Tibial nerve (tissue), 4 donors: Measurements from ENCODE around the gene DNASE1L2. TPM values are rescaled to one million over a fixed set of nuclear protein-coding genes. Genes with fewer than 3 reads are reported as not detected.

Experiments used
- DNase-seq, 2 donors: peaks; one replicate each; pipeline ENCODE4 v3.0.0-alpha.2; 2019; ENCODE audit warnings: low spot score in 2 of 2
- H3K27ac ChIP-seq, 4 donors: fragments of 200-600 bp; sonication (generic) in 3 of 4; one replicate each; pipeline ENCODE4 v1.5.1; 2017 to 2019; ENCODE audit warnings: mild to moderate bottlenecking in 1 of 4
- H3K27me3 ChIP-seq, 2 donors: fragments of 200-600 bp; sonication (generic) in 1 of 2; one replicate each; pipeline versions ENCODE4 v1.5.1 to v1.6.0; 2017 to 2019
- H3K36me3 ChIP-seq, 3 donors: fragments of 200-600 bp; sonication (generic); one replicate each; pipeline ENCODE4 v1.5.1; 2018 to 2019
- H3K4me1 ChIP-seq, 4 donors: fragments of 200-600 bp; sonication (generic) in 3 of 4; one replicate each; pipeline ENCODE4 v1.5.1; 2017 to 2019
- H3K4me3 ChIP-seq, 4 donors: fragments of 200-600 bp; sonication (generic) in 3 of 4; one replicate each; pipeline ENCODE4 v1.5.1; 2017 to 2019; ENCODE audit warnings: mild to moderate bottlenecking in 1 of 4, moderate library complexity in 1 of 4
- H3K9me3 ChIP-seq, 4 donors: fragments of 200-600 bp; sonication (generic) in 3 of 4; one replicate each; pipeline ENCODE4 v1.5.1; 2017 to 2019
- EP300 ChIP-seq, 2 donors: sonication (generic); formaldehyde crosslinking; IDR thresholded peaks; one replicate each; pipeline ENCODE4 v1.6.1; 2017; ENCODE audit warnings: antibody characterized with exemption in 2 of 2, mild to moderate bottlenecking in 1 of 2
- POLR2A ChIP-seq, 2 donors: fragments of 450-650 bp; IDR thresholded peaks; one replicate each; pipeline ENCODE4 v1.6.1; 2017; ENCODE audit warnings: antibody characterized with exemption in 2 of 2, mild to moderate bottlenecking in 2 of 2, moderate library complexity in 2 of 2
- WGBS, 2 donors: methylation state at CpG; one replicate each; pipeline ENCODE4 v1.1.5; 2018; 5-methylcytosine and 5-hydroxymethylcytosine counted together
- total RNA-seq, 4 donors: library from RNA; depleted of rRNA; stranded (reverse); fragments of >200 nt; gene quantifications; one replicate each; pipeline ENCODE4 v1.1.0, GENCODE V29; 2016
- TF ChIP-seq, protein P1 (sequence below), 5 experiments: fragments of 200-600 bp in 3 of 5; fragments of 450-650 bp in 2 of 5; sonication (generic) in 3 of 5; IDR thresholded peaks; one replicate each; pipeline ENCODE4 v1.5.1; 2016 to 2019; ENCODE audit warnings: antibody characterized with exemption in 5 of 5, mild to moderate bottlenecking in 3 of 5, moderate library complexity in 2 of 5

DNASE1L2 gene
- total RNA-seq, 4 donors from 2014 or later: 0.39 to 5.4 (median 0.64) TPM

DNA sequence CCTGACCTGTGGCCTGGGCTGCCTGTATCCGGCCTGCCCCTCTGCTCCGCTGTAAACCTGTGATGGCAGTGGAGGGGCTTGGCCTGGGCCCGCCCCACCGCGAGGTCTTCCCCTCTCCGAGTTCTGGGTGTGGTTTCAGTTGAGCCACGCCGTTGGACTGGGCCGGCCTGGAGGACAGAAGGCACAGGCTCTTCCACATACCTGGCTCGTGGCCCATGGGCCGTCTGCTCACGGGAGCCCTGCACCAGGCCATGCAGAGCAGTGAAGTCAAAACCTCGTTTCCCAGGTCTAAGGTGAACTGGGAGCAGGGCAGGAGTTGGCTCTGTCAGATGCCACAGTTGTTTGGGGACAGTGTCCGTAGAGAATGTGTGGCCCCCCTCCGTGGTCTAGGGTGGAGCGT is 37.2 kb downstream of the DNASE1L2 start:
- Histone ChIP-seq H3K9me3 (no peaks in the 10 kb centered on the region), H3K27me3 (no peaks in the 10 kb centered on the region), H3K4me1 (peaks cover 0 to 37% (median 11%) of the 10 kb centered on the region in 4 donors), H3K4me3 (no peak overlapping the region), H3K27ac (no peak overlapping the region), H3K36me3 (peaks cover 0 to 42% (median 0%) of the 10 kb centered on the region in 3 donors)
- TF ChIP-seq EP300 (IDR thresholded peaks at IDR 0.05): no peak
- WGBS, 2 donors: 79 to 80% methylated on average over 15 of the region's 16 CpGs
- DNase-seq: no peak

DNA sequence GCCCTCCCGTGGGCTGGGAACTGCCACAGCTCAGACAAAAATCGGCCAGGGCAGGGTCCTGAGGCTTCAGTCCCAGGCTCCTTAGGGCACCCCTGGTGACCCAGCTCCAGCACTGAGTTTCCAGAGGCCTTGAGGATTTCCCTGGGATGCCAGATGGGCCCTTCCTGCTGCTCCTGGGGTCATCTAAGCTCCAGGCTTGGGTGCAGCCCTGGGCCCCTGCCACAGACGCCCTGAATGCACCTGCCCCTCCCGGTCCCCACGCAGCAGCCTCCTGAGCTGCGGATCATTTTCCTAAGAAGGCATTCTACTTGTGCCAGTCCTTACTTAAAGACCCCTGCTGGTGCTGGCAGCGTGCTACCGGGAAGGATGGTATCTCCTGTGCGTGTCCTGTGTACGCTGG is 37.7 kb downstream of the DNASE1L2 start:
- peaks cover 0 to 35% (median 11%) of the 10 kb centered on the region in 4 donors for H3K4me1 ChIP-seq
- no peak for DNase-seq
- no peak overlapping the region for H3K4me3 ChIP-seq
- H3K9me3 ChIP-seq: no peaks in the 10 kb centered on the region
- TF ChIP-seq EP300 (IDR thresholded peaks at IDR 0.05) (no peak), POLR2A (IDR thresholded peaks at IDR 0.05) (no peak)
- TF ChIP-seq, protein P1, sequence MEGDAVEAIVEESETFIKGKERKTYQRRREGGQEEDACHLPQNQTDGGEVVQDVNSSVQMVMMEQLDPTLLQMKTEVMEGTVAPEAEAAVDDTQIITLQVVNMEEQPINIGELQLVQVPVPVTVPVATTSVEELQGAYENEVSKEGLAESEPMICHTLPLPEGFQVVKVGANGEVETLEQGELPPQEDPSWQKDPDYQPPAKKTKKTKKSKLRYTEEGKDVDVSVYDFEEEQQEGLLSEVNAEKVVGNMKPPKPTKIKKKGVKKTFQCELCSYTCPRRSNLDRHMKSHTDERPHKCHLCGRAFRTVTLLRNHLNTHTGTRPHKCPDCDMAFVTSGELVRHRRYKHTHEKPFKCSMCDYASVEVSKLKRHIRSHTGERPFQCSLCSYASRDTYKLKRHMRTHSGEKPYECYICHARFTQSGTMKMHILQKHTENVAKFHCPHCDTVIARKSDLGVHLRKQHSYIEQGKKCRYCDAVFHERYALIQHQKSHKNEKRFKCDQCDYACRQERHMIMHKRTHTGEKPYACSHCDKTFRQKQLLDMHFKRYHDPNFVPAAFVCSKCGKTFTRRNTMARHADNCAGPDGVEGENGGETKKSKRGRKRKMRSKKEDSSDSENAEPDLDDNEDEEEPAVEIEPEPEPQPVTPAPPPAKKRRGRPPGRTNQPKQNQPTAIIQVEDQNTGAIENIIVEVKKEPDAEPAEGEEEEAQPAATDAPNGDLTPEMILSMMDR (IDR thresholded peaks at IDR 0.05): no peak
- H3K27me3 ChIP-seq: no peaks in the 10 kb centered on the region
- H3K27ac ChIP-seq: no peak overlapping the region
- H3K36me3 ChIP-seq: peaks cover 0 to 46% (median 0%) of the 10 kb centered on the region in 3 donors
- WGBS, 2 donors: 83 to 84% methylated on average over 8 to 10 of the region's 10 CpGs

GRCh38 chr16:2275476-2276367 is 39.5 kb downstream of the DNASE1L2 start:
- H3K4me1 ChIP-seq: peaks cover 0 to 17% (median 0%) of the 10 kb centered on the region in 4 donors
- no peaks in the 10 kb centered on the region for H3K27me3 ChIP-seq
- H3K27ac ChIP-seq: no peak overlapping the region
- H3K36me3 ChIP-seq: peaks cover 0 to 64% (median 0%) of the 10 kb centered on the region in 3 donors
- no peaks in the 10 kb centered on the region for H3K9me3 ChIP-seq
- no peak overlapping the region for H3K4me3 ChIP-seq
- no peak for TF ChIP-seq EP300 (IDR thresholded peaks at IDR 0.05)
- TF ChIP-seq, protein P1 (IDR thresholded peaks at IDR 0.05): no peak
- no peak for TF ChIP-seq POLR2A (IDR thresholded peaks at IDR 0.05)
- 72 to 80% methylated on average over 15 to 30 of the region's 30 CpGs for WGBS, 2 donors
- no peak for DNase-seq

DNA sequence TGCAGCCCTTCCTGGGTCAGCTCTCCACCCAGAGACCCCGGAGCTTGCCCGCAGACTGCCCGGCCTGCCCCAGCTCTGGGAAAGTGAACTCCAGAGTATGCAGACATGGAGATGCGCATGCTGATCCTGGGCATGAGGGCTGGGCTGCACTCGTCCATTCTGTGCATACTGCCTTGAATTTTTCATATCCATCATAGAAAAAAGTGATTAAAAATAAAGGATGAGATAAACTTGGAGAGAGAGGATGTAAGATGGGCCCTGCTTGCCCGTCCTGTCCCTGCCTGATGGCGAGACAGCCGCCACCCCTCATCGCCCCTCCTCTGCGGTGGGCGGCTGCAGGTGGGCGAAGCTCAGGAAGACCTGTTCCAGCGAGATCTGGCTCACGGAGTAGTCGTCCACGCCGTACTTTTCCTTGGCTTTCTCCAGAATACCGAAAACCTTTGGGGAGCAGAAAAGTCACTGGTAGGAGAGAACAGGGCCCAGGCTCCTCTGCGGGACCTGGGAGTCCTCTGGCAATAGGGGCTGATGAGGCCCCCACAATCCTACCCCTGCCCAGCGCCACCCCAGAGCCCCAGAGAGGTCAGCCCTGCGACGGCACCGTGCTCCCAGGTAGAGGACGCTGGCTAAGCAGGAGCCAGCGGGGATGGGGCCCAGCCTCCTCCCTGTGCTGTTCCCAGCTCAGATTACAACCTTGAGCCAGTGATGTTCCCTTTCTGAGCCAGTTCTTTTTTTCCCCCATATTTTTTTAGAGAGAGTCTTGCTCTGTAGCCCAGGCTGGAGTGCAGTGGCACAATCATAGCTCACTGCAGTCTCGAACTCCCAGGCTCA is 40.3 kb downstream of the DNASE1L2 start:
- 77 to 78% methylated on average over 26 of the region's 26 CpGs for WGBS, 2 donors
- DNase-seq: no peak
- Histone ChIP-seq H3K27ac (no peak overlapping the region), H3K27me3 (no peaks in the 10 kb centered on the region), H3K9me3 (no peaks in the 10 kb centered on the region), H3K36me3 (peaks cover 0 to 73% (median 0%) of the 10 kb centered on the region in 3 donors), H3K4me3 (no peak overlapping the region), H3K4me1 (peaks cover 0 to 9% (median 0%) of the 10 kb centered on the region in 4 donors)
- TF ChIP-seq, protein P1 (IDR thresholded peaks at IDR 0.05): no peak
- no peak for TF ChIP-seq EP300 (IDR thresholded peaks at IDR 0.05)
- no peak for TF ChIP-seq POLR2A (IDR thresholded peaks at IDR 0.05)

DNA sequence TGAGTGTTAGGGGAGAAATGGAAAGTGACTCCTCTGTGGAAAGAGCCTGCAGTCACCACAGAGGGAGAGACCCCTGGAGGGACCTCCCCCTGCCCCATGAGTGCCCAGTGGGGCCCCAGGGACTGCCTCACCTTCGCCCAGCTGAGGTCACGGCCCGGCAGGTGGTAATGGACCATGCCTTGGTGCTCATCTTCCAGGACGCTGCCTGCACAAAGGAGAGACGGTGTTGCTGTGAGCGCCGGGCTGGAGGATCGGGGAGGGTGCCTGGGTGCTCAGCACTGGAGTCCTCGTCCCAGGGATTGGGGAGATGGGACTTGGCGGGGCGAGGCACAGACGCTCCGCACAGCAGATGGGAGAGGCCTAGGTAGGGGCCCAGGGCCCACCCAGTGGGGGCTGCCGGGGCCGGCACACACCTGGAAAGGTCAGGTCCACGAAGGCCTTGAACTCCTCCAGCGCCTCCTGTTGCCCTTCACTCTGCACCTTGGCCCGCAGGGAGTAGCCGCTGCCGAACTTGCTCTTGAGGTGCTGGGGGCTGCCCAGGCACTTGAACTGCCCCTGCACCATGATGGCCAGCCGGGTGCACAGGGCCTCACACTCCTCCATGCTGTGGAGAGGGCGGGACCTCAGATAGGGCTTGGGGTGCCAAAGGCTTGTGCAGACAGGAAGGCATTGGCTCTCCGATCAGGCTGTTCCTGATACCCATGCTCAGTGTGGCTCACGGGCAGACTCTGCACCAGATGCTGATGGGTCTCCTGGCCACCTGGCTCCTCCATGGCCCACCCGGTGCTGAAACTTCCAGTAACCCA is 41.4 kb downstream of the DNASE1L2 start:
- no peaks in the 10 kb centered on the region for H3K9me3 ChIP-seq
- H3K4me1 ChIP-seq: peaks cover 0 to 6% (median 0%) of the 10 kb centered on the region in 4 donors
- TF ChIP-seq, protein P1 (IDR thresholded peaks at IDR 0.05): no peak
- TF ChIP-seq EP300 (IDR thresholded peaks at IDR 0.05) (no peak), POLR2A (IDR thresholded peaks at IDR 0.05) (no peak)
- 86 to 89% methylated on average over 14 to 25 of the region's 25 CpGs for WGBS, 2 donors
- H3K4me3 ChIP-seq: no peak overlapping the region
- H3K36me3 ChIP-seq: peaks cover 0 to 76% (median 0%) of the 10 kb centered on the region in 3 donors
- no peak overlapping the region for H3K27ac ChIP-seq
- no peaks in the 10 kb centered on the region for H3K27me3 ChIP-seq
- DNase-seq: no peak
